ENCODE results near the gene SGO2.
"Not testable (repeated sequence)": the region's sequence is repeated elsewhere in the genome, so short reads cannot be mapped to it uniquely, and the experiment has no call there.

Gene SGO2

GRCh38 chr2:200624026-200624425, 98.0 kb downstream of the SGO2 start:
- no peak for DNase-seq

- DNase-seq, result no peak
Measured at GRCh38 chr2:200624658-200625057, 98.7 kb downstream of the SGO2 start.

- no peak for DNase-seq
Measured at GRCh38 chr2:200625282-200625681, 99.3 kb downstream of the SGO2 start.

- DNase-seq, result no peak
Measured at GRCh38 chr2:200625958-200626363, 100.0 kb downstream of the SGO2 start.

- no peak for DNase-seq
Measured at GRCh38 chr2:200627110-200627770, 101.2 kb downstream of the SGO2 start.

- DNase-seq, result not testable (repeated sequence)
Measured at GRCh38 chr2:200628461-200628860, 102.5 kb downstream of the SGO2 start.

GRCh38 chr2:200631287-200631686, 105.3 kb downstream of the SGO2 start:
- DNase-seq, result no peak

All from NCI-H2107 (cell line).